SK-N-MC (cell line): ENCODE results near the gene ICE2.

Experiments
- DNase-seq: peaks from one replicate; pipeline ENCODE4 v3.0.0-alpha.2; 2011; ENCODE audit warnings: low read depth, low spot score
- H3K27ac ChIP-seq: fragments of 200-600 bp; sonication (generic); 2 replicates; pipeline ENCODE4 v1.5.1; 2016; ENCODE audit warnings: mixed run types
- H3K36me3 ChIP-seq: fragments of 200-600 bp; sonication (generic); 2 replicates; pipeline ENCODE4 v1.6.1; 2017; ENCODE audit warnings: antibody characterized with exemption, low read length, mixed read lengths; ENCODE audit not compliant: insufficient read depth
- H3K4me3 ChIP-seq: fragments of 200-600 bp; sonication (generic); 2 replicates; pipeline ENCODE4 v1.5.1; 2016
- H3K9ac ChIP-seq: fragments of 200-600 bp; sonication (generic); 2 replicates; pipeline ENCODE4 v1.8.0; 2017; ENCODE audit warnings: mixed run types, mixed read lengths; ENCODE audit not compliant: insufficient read length
- H3K9me3 ChIP-seq: fragments of 200-600 bp; sonication (generic); 2 replicates; pipeline ENCODE4 v1.6.1; 2017; ENCODE audit warnings: low read depth, mild to moderate bottlenecking, antibody characterized with exemption, low read length, moderate library complexity, mixed read lengths
- EZH2 ChIP-seq: fragments of 200-600 bp; sonication (generic); IDR thresholded peaks from one replicate; pipeline ENCODE4 v1.6.1; 2017; ENCODE audit warnings: antibody characterized with exemption
- FOXP2 ChIP-seq: optimal IDR thresholded peaks from 2 replicates; pipeline ENCODE3; 2011; ENCODE audit warnings: mild to moderate bottlenecking, moderate library complexity; ENCODE audit not compliant: insufficient read depth; ENCODE audit errors: extremely low read length, control extremely low read depth
- POLR2AphosphoS5 ChIP-seq: IDR thresholded peaks from 2 replicates; pipeline ENCODE4 v1.6.1; 2012; ENCODE audit warnings: mild to moderate bottlenecking, low read depth, low read length, borderline replicate concordance

Gene ICE2

GRCh38 chr15:60381148-60381788, 97.7 kb downstream of the ICE2 start:
- Histone ChIP-seq H3K27ac (peak overlapping the region; percentile 98), H3K9me3 (no peaks in the 10 kb centered on the region), H3K9ac (no peak overlapping the region), H3K4me3 (no peak overlapping the region), H3K36me3 (peaks cover 87% of the 10 kb centered on the region)
- TF ChIP-seq POLR2AphosphoS5 (no peak), EZH2 (no peak), FOXP2 (no peak)
- no peak for DNase-seq

- DNase-seq: peak; percentile 89
- Histone ChIP-seq H3K9me3 (no peaks in the 10 kb centered on the region), H3K4me3 (peak overlapping the region; percentile 61), H3K27ac (peak overlapping the region; percentile 98), H3K9ac (peak overlapping the region; percentile 42), H3K36me3 (peaks cover 87% of the 10 kb centered on the region)
- TF ChIP-seq EZH2 (no peak), POLR2AphosphoS5 (0 out of 2 replicates have a peak, but pooled peaks have one; percentile 25)
These were observed 99.2 kb downstream of the ICE2 start for GRCh38 chr15:60379525-60380274.

GRCh38 chr15:60379185-60379524, 99.8 kb downstream of the ICE2 start:
- peak overlapping the region; percentile 98 for H3K27ac ChIP-seq
- H3K4me3 ChIP-seq: peak overlapping the region; percentile 61; the same call in 1 of the 2 replicates
- no peaks in the 10 kb centered on the region for H3K9me3 ChIP-seq
- TF ChIP-seq FOXP2 (no peak), EZH2 (no peak), POLR2AphosphoS5 (no peak)
- no peak overlapping the region for H3K9ac ChIP-seq
- H3K36me3 ChIP-seq: peaks cover 87% of the 10 kb centered on the region
- no peak for DNase-seq

GRCh38 chr15:60376677-60377095, 102.3 kb downstream of the ICE2 start:
- Histone ChIP-seq H3K4me3 (no peak overlapping the region), H3K9ac (no peak overlapping the region), H3K27ac (peak overlapping the region; percentile 98; the same call in 1 of the 2 replicates), H3K36me3 (peaks cover 84% of the 10 kb centered on the region), H3K9me3 (no peaks in the 10 kb centered on the region)
- DNase-seq: no peak
- TF ChIP-seq EZH2: no peak
- TF ChIP-seq POLR2AphosphoS5: no peak
- TF ChIP-seq FOXP2: no peak

GRCh38 chr15:60375306-60375705, 103.6 kb downstream of the ICE2 start:
- DNase-seq: no peak
- Histone ChIP-seq H3K4me3 (no peak overlapping the region), H3K36me3 (peaks cover 83% of the 10 kb centered on the region), H3K9ac (no peak overlapping the region), H3K27ac (peak overlapping the region; percentile 98), H3K9me3 (no peaks in the 10 kb centered on the region)
- TF ChIP-seq EZH2 (no peak), FOXP2 (no peak), POLR2AphosphoS5 (no peak)

- TF ChIP-seq EZH2 (no peak), FOXP2 (no peak), POLR2AphosphoS5 (no peak)
- Histone ChIP-seq H3K9me3 (no peaks in the 10 kb centered on the region), H3K4me3 (0 out of 2 replicates have a peak overlapping the region, but pooled peaks have one; percentile 11), H3K27ac (peak overlapping the region; percentile 98), H3K36me3 (peaks cover 84% of the 10 kb centered on the region), H3K9ac (peak overlapping the region; percentile 4)
- DNase-seq: no peak
These were observed 104.3 kb downstream of the ICE2 start for GRCh38 chr15:60374628-60375081.

GRCh38 chr15:60374209-60374608, 104.7 kb downstream of the ICE2 start:
- Histone ChIP-seq H3K4me3 (no peak overlapping the region), H3K9ac (peak overlapping the region; percentile 4), H3K27ac (peak overlapping the region; percentile 98), H3K9me3 (no peaks in the 10 kb centered on the region), H3K36me3 (peaks cover 84% of the 10 kb centered on the region)
- TF ChIP-seq EZH2 (no peak), FOXP2 (no peak), POLR2AphosphoS5 (no peak)
- DNase-seq: no peak

GRCh38 chr15:60373745-60374144, 105.2 kb downstream of the ICE2 start:
- Histone ChIP-seq H3K4me3 (no peak overlapping the region), H3K36me3 (peaks cover 88% of the 10 kb centered on the region), H3K9ac (peak overlapping the region; percentile 35), H3K9me3 (no peaks in the 10 kb centered on the region), H3K27ac (peak overlapping the region; percentile 98)
- no peak for DNase-seq
- TF ChIP-seq POLR2AphosphoS5: no peak
- no peak for TF ChIP-seq EZH2
- TF ChIP-seq FOXP2: no peak
